HCT116 (cell line): ENCODE measurements around the gene MMP15. TPM values are rescaled to one million over a fixed set of nuclear protein-coding genes. Genes with fewer than 3 reads are reported as not detected.

Source experiments
- ATAC-seq: fragments of 200-7000 bp; cut with Tn5 transposase; 2 replicates; pipeline ENCODE4 v1.9.1; 2020; ENCODE audit warnings: mild to moderate bottlenecking, moderate library complexity
- BruUV-seq: library from RNA; stranded (reverse); fragments of 400-500 nt; replicated peaks from 2 replicates; lab custom pipeline; 2021; lab: Mats Ljungman, UMichigan
- CTCF ChIA-PET: fragments of 300-600 bp; sonication (Branson Sonifier 250); formaldehyde crosslinking; loops from one replicate; lab custom pipeline; 2021; ENCODE audit warnings: antibody characterized with exemption; lab: Charles Lee
- POLR2A ChIA-PET: fragments of 300-600, 350-600 bp; sonication (Branson Sonifier 250); formaldehyde crosslinking; loops from one replicate; lab custom pipeline; 2021; ENCODE audit warnings: antibody characterized with exemption; lab: Charles Lee
- RAD21 ChIA-PET, 2 experiments: fragments of 300-600 bp; sonication (Branson Sonifier 250); formaldehyde crosslinking; loops; one replicate each; lab custom pipeline; 2023; ENCODE audit warnings: low total read pairs in 2 of 2; ENCODE audit not compliant: uncharacterized antibody in 2 of 2, unreplicated experiment in 2 of 2, low non-redundant PET in 1 of 2; lab: Charles Lee
- DNase-seq: peaks from one replicate; pipeline ENCODE4 v3.0.0-alpha.2; 2010; ENCODE audit warnings: low read depth, low spot score
- H2AFZ ChIP-seq: fragments of 200-600 bp; shearing (Covaris generic), sonication (generic); 2 replicates; pipeline ENCODE4 v1.6.1; 2017; ENCODE audit warnings: low read depth, mixed run types, mixed read lengths, antibody characterized with exemption, low read length; ENCODE audit not compliant: poor library complexity, severe bottlenecking
- H3K27ac ChIP-seq: 2 replicates; pipeline ENCODE4 v1.5.1; 2012; ENCODE audit warnings: low read depth, low read length
- H3K27me3 ChIP-seq: fragments of 200-600 bp; sonication (generic); 2 replicates; pipeline ENCODE4 v1.6.1; 2016; ENCODE audit warnings: mixed run types, low read length, mixed read lengths; ENCODE audit not compliant: insufficient read depth
- H3K36me3 ChIP-seq, 2 experiments: fragments of 200-500 bp in 1 of 2; fragments of 200-600 bp in 1 of 2; sonication (Bioruptor generic) in 1 of 2; sonication (generic) in 1 of 2; 2 replicates each; pipeline versions ENCODE4 v1.5.1 to v1.6.1; 2014 to 2016; ENCODE audit warnings: low read length in 2 of 2, inconsistent platforms in 1 of 2, mixed read lengths in 1 of 2, mixed run types in 1 of 2; ENCODE audit not compliant: insufficient read depth in 2 of 2, control insufficient read depth in 1 of 2
- H3K4me1 ChIP-seq, 2 experiments: fragments of 200-600 bp in 1 of 2; sonication (generic) in 1 of 2; 2 replicates each; pipeline versions ENCODE4 v1.5.1 to v1.6.1; 2012 to 2017; ENCODE audit warnings: low read length in 2 of 2, inconsistent platforms in 1 of 2, mild to moderate bottlenecking in 1 of 2, mixed read lengths in 1 of 2, mixed run types in 1 of 2, moderate library complexity in 1 of 2; ENCODE audit not compliant: insufficient read depth in 2 of 2, control insufficient read depth in 1 of 2
- H3K4me2 ChIP-seq: fragments of 200-600 bp; sonication (generic); 2 replicates; pipeline ENCODE4 v1.6.1; 2017; ENCODE audit warnings: mixed run types, low read length, mixed read lengths
- H3K4me3 ChIP-seq, 2 experiments: fragments of 200-600 bp in 1 of 2; sonication (generic) in 1 of 2; replicated peaks in 1 of 2; 2 replicates each; pipeline ENCODE4 v1.5.1; 2011 to 2016; ENCODE audit warnings: low read length in 2 of 2, control low read depth in 1 of 2, low read depth in 1 of 2, mild to moderate bottlenecking in 1 of 2, mixed read lengths in 1 of 2, mixed run types in 1 of 2
- H3K79me2 ChIP-seq: fragments of 200-600 bp; sonication (generic); 2 replicates; pipeline ENCODE4 v1.6.1; 2017; ENCODE audit warnings: mild to moderate bottlenecking, mixed run types, low read length, moderate library complexity, mixed read lengths; ENCODE audit not compliant: insufficient read depth
- H3K9ac ChIP-seq: fragments of 200-600 bp; sonication (generic); 2 replicates; pipeline ENCODE4 v1.6.1; 2016; ENCODE audit warnings: low read length, mixed read lengths
- H3K9me2 ChIP-seq: fragments of 200-600 bp; sonication (generic), shearing (Covaris generic); 2 replicates; pipeline ENCODE4 v1.6.1; 2017; ENCODE audit warnings: mixed run types, mild to moderate bottlenecking, moderate library complexity; ENCODE audit not compliant: insufficient read depth
- H3K9me3 ChIP-seq, 2 experiments: fragments of 200-500 bp in 1 of 2; fragments of 200-600 bp in 1 of 2; sonication (Bioruptor generic) in 1 of 2; sonication (generic) in 1 of 2; 2 replicates each; pipeline ENCODE4 v1.6.1; 2014 to 2017; ENCODE audit warnings: low read length in 2 of 2, mixed read lengths in 2 of 2, inconsistent platforms in 1 of 2, low read depth in 1 of 2, mild to moderate bottlenecking in 1 of 2, mixed run types in 1 of 2, moderate library complexity in 1 of 2; ENCODE audit not compliant: control insufficient read depth in 1 of 2, insufficient read depth in 1 of 2
- H4K20me1 ChIP-seq: fragments of 200-600 bp; sonication (generic), shearing (Covaris generic); 2 replicates; pipeline ENCODE4 v1.6.1; 2017; ENCODE audit warnings: mixed run types, mild to moderate bottlenecking, moderate library complexity; ENCODE audit not compliant: insufficient read depth
- ATF3 ChIP-seq: IDR thresholded peaks from 2 replicates; pipeline ENCODE4 v1.6.1; 2012
- CBX3 ChIP-seq: IDR thresholded peaks from 2 replicates; pipeline ENCODE4 v1.6.1; 2012; ENCODE audit warnings: low read depth
- CEBPB ChIP-seq: IDR thresholded peaks from 2 replicates; pipeline ENCODE4 v1.6.1; 2012; ENCODE audit warnings: low read depth
- CTCF ChIP-seq, 3 experiments: fragments of 200-600 bp in 1 of 3; sonication (generic) in 1 of 3; IDR thresholded peaks in 2 of 3; conservative IDR thresholded peaks in 1 of 3; 2 replicates each; pipeline ENCODE4 v1.5.1; 2012 to 2017; ENCODE audit warnings: low read depth in 2 of 3, low read length in 2 of 3, antibody characterized with exemption in 1 of 3, borderline replicate concordance in 1 of 3, control low read depth in 1 of 3, mild to moderate bottlenecking in 1 of 3, mixed read lengths in 1 of 3, mixed run types in 1 of 3, moderate library complexity in 1 of 3; ENCODE audit not compliant: insufficient read depth in 1 of 3
- ELF1 ChIP-seq: IDR thresholded peaks from 2 replicates; pipeline ENCODE4 v1.6.1; 2012; ENCODE audit warnings: low read depth, borderline replicate concordance
- EZH2 ChIP-seq: fragments of 200-600 bp; sonication (generic); IDR thresholded peaks from 2 replicates; pipeline ENCODE4 v1.6.1; 2017; ENCODE audit warnings: antibody characterized with exemption, mixed run types
- EZH2phosphoT487 ChIP-seq: fragments of 200-600 bp; IDR thresholded peaks from 2 replicates; pipeline ENCODE4 v1.6.1; 2018; ENCODE audit warnings: antibody characterized with exemption, borderline replicate concordance
- JUND ChIP-seq: IDR thresholded peaks from 2 replicates; pipeline ENCODE4 v1.6.1; 2012
- MAX ChIP-seq: IDR thresholded peaks from 2 replicates; pipeline ENCODE4 v1.6.1; 2012
- POLR2AphosphoS5 ChIP-seq: IDR thresholded peaks from 2 replicates; pipeline ENCODE4 v1.6.1; 2011; ENCODE audit warnings: mild to moderate bottlenecking, low read depth, low read length, moderate library complexity
- RAD21 ChIP-seq: IDR thresholded peaks from 2 replicates; pipeline ENCODE4 v1.6.1; 2012; ENCODE audit warnings: low read depth, mild to moderate bottlenecking
- REST ChIP-seq: IDR thresholded peaks from 2 replicates; pipeline ENCODE4 v1.6.1; 2012; ENCODE audit warnings: low read depth
- SIN3A ChIP-seq: IDR thresholded peaks from 2 replicates; pipeline ENCODE4 v1.6.1; 2012; ENCODE audit warnings: low read depth
- SP1 ChIP-seq: IDR thresholded peaks from 2 replicates; pipeline ENCODE4 v1.6.1; 2012; ENCODE audit warnings: low read depth
- SRF ChIP-seq: IDR thresholded peaks from 2 replicates; pipeline ENCODE4 v1.6.1; 2012; ENCODE audit warnings: low read depth
- YY1 ChIP-seq: IDR thresholded peaks from 2 replicates; pipeline ENCODE4 v1.6.1; 2011; ENCODE audit warnings: low read length, low read depth, moderate library complexity, mild to moderate bottlenecking; ENCODE audit not compliant: insufficient replicate concordance; ENCODE audit errors: extremely low read depth
- ZBTB33 ChIP-seq: IDR thresholded peaks from 2 replicates; pipeline ENCODE4 v1.6.1; 2011; ENCODE audit warnings: mild to moderate bottlenecking, low read length, moderate library complexity; ENCODE audit not compliant: insufficient replicate concordance; ENCODE audit errors: extremely low read depth
- ZNF274 ChIP-seq: fragments of 200-500 bp; sonication (Bioruptor generic); IDR thresholded peaks from 2 replicates; pipeline ENCODE4 v1.6.1; 2014; ENCODE audit warnings: mild to moderate bottlenecking, low read depth, low read length, inconsistent platforms
- intact Hi-C: fragments of 100-400 bp; cut with micrococcal nuclease; formaldehyde crosslinking; loops from 2 replicates; pipeline ENCODE4 v1.10.0; 2022
- total RNA-seq: library from RNA; stranded (reverse); gene quantifications from one replicate; pipeline ENCODE4 v1.2.1, GENCODE V29; 2021; ENCODE audit not compliant: unreplicated experiment

MMP15 gene
- total RNA-seq, 1 experiment from 2014 or later: 38.5 TPM

- Histone ChIP-seq H3K27me3 (no peaks in the 10 kb centered on the region), H2AFZ (no peak overlapping the region), H3K4me3 (no peak overlapping the region), H3K27ac (no peak overlapping the region), H4K20me1 (no peaks in the 10 kb centered on the region), H3K36me3 (no peaks in the 10 kb centered on the region; a peak in 1 of 4 replicates), H3K4me1 (no peaks in the 10 kb centered on the region), H3K79me2 (no peaks in the 10 kb centered on the region), H3K9me3 (no peaks in the 10 kb centered on the region), H3K4me2 (no peak overlapping the region), H3K9ac (no peak overlapping the region), H3K9me2 (no peaks in the 10 kb centered on the region)
- no peak for TF ChIP-seq POLR2AphosphoS5
- TF ChIP-seq SP1: no peak
- TF ChIP-seq ATF3: no peak
- no peak for TF ChIP-seq CEBPB
- no peak for TF ChIP-seq ZBTB33
- TF ChIP-seq MAX: no peak
- TF ChIP-seq CBX3: no peak
- no peak for TF ChIP-seq EZH2phosphoT487
- TF ChIP-seq JUND: no peak
- no peak for TF ChIP-seq EZH2
- no peak for TF ChIP-seq CTCF (IDR thresholded peaks at IDR 0.05 in 2 of 3, conservative IDR thresholded peaks at IDR 0.05 in 1 of 3; ENCODE audit: borderline replicate concordance in 1 of 3, insufficient read depth in 1 of 3, low read depth in 2 of 3, low read length in 2 of 3)
- no peak for TF ChIP-seq ZNF274
- TF ChIP-seq ELF1: no peak
- no peak for TF ChIP-seq SRF
- TF ChIP-seq REST: no peak
- no peak for TF ChIP-seq YY1
- TF ChIP-seq SIN3A: no peak
- no peak for TF ChIP-seq RAD21
- POLR2A ChIA-PET: no interaction called here
- no peak for ATAC-seq
- no TSS peak for BruUV-seq
- no peak for DNase-seq
- RAD21 ChIA-PET: no interaction called here
- intact Hi-C loops: no loop called here
- CTCF ChIA-PET: no interaction called here
These were observed 23.1 kb downstream of the MMP15 start for GRCh38 chr16:58048494-58049231.
